ENCODE measurements around the gene SRM.
"Not testable (repeated sequence)": the region's sequence is repeated elsewhere in the genome, so short reads cannot be mapped to it uniquely, and the experiment has no call there.

Gene SRM

GRCh38 chr1:11045428-11046269 lies 14.2 kb downstream of the SRM start:
- Mint-ChIP-seq H3K4me3 (no peak overlapping the region), H3K27ac (no peak overlapping the region), H3K27me3 (ENCODE audit: low read depth) (no peaks in the 10 kb centered on the region), H3K9me3 (no peaks in the 10 kb centered on the region), H3K36me3 (ENCODE audit: low read depth) (no peaks in the 10 kb centered on the region), H3K4me1 (ENCODE audit: low read depth) (no peaks in the 10 kb centered on the region)
- DNase-seq (ENCODE audit: low spot score), result no peak

GRCh38 chr1:11044849-11045427 lies 14.9 kb downstream of the SRM start:
- no peak for DNase-seq (ENCODE audit: low spot score)
- no peaks in the 10 kb centered on the region for H3K36me3 Mint-ChIP-seq (ENCODE audit: low read depth)
- H3K4me3 Mint-ChIP-seq, result no peak overlapping the region
- no peaks in the 10 kb centered on the region for H3K9me3 Mint-ChIP-seq
- no peaks in the 10 kb centered on the region for H3K27me3 Mint-ChIP-seq (ENCODE audit: low read depth)
- H3K4me1 Mint-ChIP-seq (ENCODE audit: low read depth), result no peaks in the 10 kb centered on the region
- H3K27ac Mint-ChIP-seq, result no peak overlapping the region

- Mint-ChIP-seq H3K27ac (no peak overlapping the region), H3K4me1 (ENCODE audit: low read depth) (no peaks in the 10 kb centered on the region), H3K4me3 (no peak overlapping the region), H3K9me3 (no peaks in the 10 kb centered on the region), H3K36me3 (ENCODE audit: low read depth) (no peaks in the 10 kb centered on the region), H3K27me3 (ENCODE audit: low read depth) (no peaks in the 10 kb centered on the region)
- DNase-seq (ENCODE audit: low spot score), result no peak
Observed at GRCh38 chr1:11044086-11044848, 15.6 kb downstream of the SRM start.

GRCh38 chr1:11042995-11043874 lies 16.6 kb downstream of the SRM start:
- DNase-seq (ENCODE audit: low spot score), result no peak
- H3K4me3 Mint-ChIP-seq, result no peak overlapping the region
- no peaks in the 10 kb centered on the region for H3K9me3 Mint-ChIP-seq
- H3K36me3 Mint-ChIP-seq (ENCODE audit: low read depth), result no peaks in the 10 kb centered on the region
- H3K4me1 Mint-ChIP-seq (ENCODE audit: low read depth), result no peaks in the 10 kb centered on the region
- no peaks in the 10 kb centered on the region for H3K27me3 Mint-ChIP-seq (ENCODE audit: low read depth)
- no peak overlapping the region for H3K27ac Mint-ChIP-seq

- no peaks in the 10 kb centered on the region for H3K36me3 Mint-ChIP-seq (ENCODE audit: low read depth)
- H3K4me1 Mint-ChIP-seq (ENCODE audit: low read depth), result peaks cover 4% of the 10 kb centered on the region
- peaks cover 2% of the 10 kb centered on the region for H3K27me3 Mint-ChIP-seq (ENCODE audit: low read depth)
- H3K4me3 Mint-ChIP-seq, result no peak overlapping the region
- DNase-seq (ENCODE audit: low spot score), result no peak
- no peak overlapping the region for H3K27ac Mint-ChIP-seq
- H3K9me3 Mint-ChIP-seq, result no peaks in the 10 kb centered on the region
Observed at GRCh38 chr1:11042065-11042464, 17.8 kb downstream of the SRM start.

- no peaks in the 10 kb centered on the region for H3K36me3 Mint-ChIP-seq (ENCODE audit: low read depth)
- no peak overlapping the region for H3K27ac Mint-ChIP-seq
- DNase-seq (ENCODE audit: low spot score), result no peak
- H3K27me3 Mint-ChIP-seq (ENCODE audit: low read depth), result peaks cover 2% of the 10 kb centered on the region
- H3K4me1 Mint-ChIP-seq (ENCODE audit: low read depth), result peaks cover 4% of the 10 kb centered on the region
- H3K4me3 Mint-ChIP-seq, result no peak overlapping the region
- no peaks in the 10 kb centered on the region for H3K9me3 Mint-ChIP-seq
Observed at GRCh38 chr1:11041048-11041447, 18.8 kb downstream of the SRM start.

- H3K9me3 Mint-ChIP-seq; DNase-seq (ENCODE audit: low spot score); H3K36me3 Mint-ChIP-seq (ENCODE audit: low read depth); H3K27me3 Mint-ChIP-seq (ENCODE audit: low read depth); H3K4me1 Mint-ChIP-seq (ENCODE audit: low read depth); H3K4me3 Mint-ChIP-seq; H3K27ac Mint-ChIP-seq: not testable (repeated sequence)
Observed at GRCh38 chr1:11040105-11040429, 19.8 kb downstream of the SRM start.

- no peaks in the 10 kb centered on the region for H3K9me3 Mint-ChIP-seq
- no peak for DNase-seq (ENCODE audit: low spot score)
- no peak overlapping the region for H3K27ac Mint-ChIP-seq
- no peak overlapping the region for H3K4me3 Mint-ChIP-seq
- peaks cover 4% of the 10 kb centered on the region for H3K4me1 Mint-ChIP-seq (ENCODE audit: low read depth)
- peaks cover 2% of the 10 kb centered on the region for H3K27me3 Mint-ChIP-seq (ENCODE audit: low read depth)
- no peaks in the 10 kb centered on the region for H3K36me3 Mint-ChIP-seq (ENCODE audit: low read depth)
Observed at GRCh38 chr1:11039351-11040104, 20.3 kb downstream of the SRM start.

GRCh38 chr1:11037740-11038182 lies 22.1 kb downstream of the SRM start:
- peak; percentile 78 for DNase-seq (ENCODE audit: low spot score)
- Mint-ChIP-seq H3K36me3 (ENCODE audit: low read depth) (no peaks in the 10 kb centered on the region), H3K4me3 (no peak overlapping the region), H3K4me1 (ENCODE audit: low read depth) (peaks cover 4% of the 10 kb centered on the region), H3K27ac (no peak overlapping the region), H3K27me3 (ENCODE audit: low read depth) (peaks cover 2% of the 10 kb centered on the region), H3K9me3 (no peaks in the 10 kb centered on the region)

GRCh38 chr1:11037019-11037739 lies 22.6 kb downstream of the SRM start:
- H3K27me3 Mint-ChIP-seq (ENCODE audit: low read depth), result not testable (repeated sequence)

GRCh38 chr1:11031624-11032262 lies 28.1 kb downstream of the SRM start:
- DNase-seq (ENCODE audit: low spot score), result no peak
- H3K27me3 Mint-ChIP-seq (ENCODE audit: low read depth), result no peaks in the 10 kb centered on the region
- no peak overlapping the region for H3K4me3 Mint-ChIP-seq
- peaks cover 20% of the 10 kb centered on the region for H3K36me3 Mint-ChIP-seq (ENCODE audit: low read depth)
- H3K4me1 Mint-ChIP-seq (ENCODE audit: low read depth), result no peaks in the 10 kb centered on the region
- no peaks in the 10 kb centered on the region for H3K9me3 Mint-ChIP-seq
- H3K27ac Mint-ChIP-seq, result no peak overlapping the region

More at GRCh38 chr1:11037019-11037739, 22.6 kb downstream of the SRM start:
- H3K36me3 Mint-ChIP-seq (ENCODE audit: low read depth); H3K4me1 Mint-ChIP-seq (ENCODE audit: low read depth); H3K4me3 Mint-ChIP-seq; DNase-seq (ENCODE audit: low spot score); H3K27ac Mint-ChIP-seq; H3K9me3 Mint-ChIP-seq: not testable (repeated sequence)

- H3K4me1 Mint-ChIP-seq (ENCODE audit: low read depth), result no peaks in the 10 kb centered on the region
- H3K9me3 Mint-ChIP-seq, result no peaks in the 10 kb centered on the region
- no peak overlapping the region for H3K4me3 Mint-ChIP-seq
- peaks cover 21% of the 10 kb centered on the region for H3K36me3 Mint-ChIP-seq (ENCODE audit: low read depth)
- H3K27me3 Mint-ChIP-seq (ENCODE audit: low read depth), result no peaks in the 10 kb centered on the region
- DNase-seq (ENCODE audit: low spot score), result no peak
- H3K27ac Mint-ChIP-seq, result no peak overlapping the region
Observed at GRCh38 chr1:11030865-11031264, 29.0 kb downstream of the SRM start.
